Ovary (tissue), 9 donors: ENCODE results near the gene TMEFF1. TPM values are rescaled to one million over a fixed set of nuclear protein-coding genes. Genes with fewer than 3 reads are reported as not detected.

ENCODE experiments used
- DNase-seq, 5 donors: peaks; one replicate each; pipeline ENCODE4 v3.0.0-alpha.2; 2019 to 2020
- H3K27ac ChIP-seq, 2 donors: fragments of 200-600 bp; one replicate each; pipeline versions ENCODE4 v1.5.1 to v1.8.0; 2019 to 2022
- H3K27me3 ChIP-seq: fragments of 200-600 bp; one replicate; pipeline ENCODE4 v1.8.0; 2022
- H3K36me3 ChIP-seq: fragments of 200-600 bp; sonication (generic); one replicate; pipeline ENCODE4 v1.5.1; 2019
- H3K4me1 ChIP-seq: one replicate; pipeline ENCODE4 v1.8.1; 2013; ENCODE audit warnings: mild to moderate bottlenecking, moderate library complexity; ENCODE audit not compliant: insufficient read depth
- H3K4me3 ChIP-seq: fragments of 200-600 bp; sonication (generic); one replicate; pipeline ENCODE4 v1.5.1; 2017
- H3K9me3 ChIP-seq, 2 donors: fragments of 200-600 bp in 1 of 2; sonication (generic) in 1 of 2; one replicate each; pipeline versions ENCODE4 v1.5.1 to v1.8.1; 2013 to 2019; ENCODE audit warnings: mild to moderate bottlenecking in 1 of 2, moderate library complexity in 1 of 2
- CTCF ChIP-seq, 3 donors: fragments of 450-650 bp in 2 of 3; fragments of 200-600 bp in 1 of 3; IDR thresholded peaks; one replicate each; pipeline versions ENCODE4 v1.5.1 to v1.8.0; 2016 to 2022; ENCODE audit warnings: antibody characterized with exemption in 3 of 3, mild to moderate bottlenecking in 1 of 3
- EP300 ChIP-seq: sonication (generic); formaldehyde crosslinking; IDR thresholded peaks from one replicate; pipeline ENCODE4 v1.6.1; 2017; ENCODE audit warnings: antibody characterized with exemption
- POLR2A ChIP-seq: fragments of 450-650 bp; IDR thresholded peaks from one replicate; pipeline ENCODE4 v1.6.1; 2017; ENCODE audit warnings: antibody characterized with exemption, mild to moderate bottlenecking, moderate library complexity
- WGBS, 3 donors: extraction: QIAGEN DNeasy Blood & Tissue Kit in 1 of 3; methylation state at CpG; one replicate each; pipeline versions ENCODE4 v1.1.5 to v1.1.7; 2013 to 2017; 5-methylcytosine and 5-hydroxymethylcytosine counted together
- intact Hi-C, 4 donors: fragments of 100-400 bp; cut with DNase I; formaldehyde crosslinking; loops; one replicate each; pipeline versions ENCODE4 v1.11.0 to v1.15.1; 2022 to 2023
- polyA plus RNA-seq, 2 donors: library from polyadenylated mRNA; stranded (reverse); fragments of 200-250 nt in 1 of 2; fragments of 350-450 nt in 1 of 2; fragmentation: Illumina TruSeq in 1 of 2; extraction: RNeasy Lipid Tissue Mini Kit (QIAGEN cat#74804) in 1 of 2; gene quantifications; one replicate each; pipeline ENCODE4 v1.2.3, GENCODE V29; 2013 to 2014
- total RNA-seq, 7 donors: library from RNA; depleted of rRNA in 2 of 7; stranded (reverse); fragments of >200 nt in 2 of 7; fragmentation: NEBNext Ultra II Directional in 3 of 7; extraction: Animal tissue kit (Norgen Biotek cat#: 25700) in 3 of 7; gene quantifications; one replicate each; pipeline versions ENCODE4 v1.1.0 to v1.2.4, GENCODE V29; 2016 to 2023
- donor health status: DM: no; HTN: no; CAD: no; lungs with moderate emphysema.
- donor health status: DM: no; HTN: no; CAD: no.
- donor health status: Bipolar disorder and iron deficiency.
- donor health status: DM: yes; HTN: yes; CAD: no.
- donor health status: DM: no; HTN: no; CAD: no.
- donor health status: DM: yes; HTN: yes; CAD: no.

The TMEFF1 gene
- total and polyA plus RNA-seq, 9 donors = 0.10 to 1.2 (median 0.76) TPM; not detected in 2

GRCh38 chr9:100555471-100555870 lies 82.5 kb downstream of the TMEFF1 start:
- Histone ChIP-seq H3K36me3 (no peaks in the 10 kb centered on the region), H3K27me3 (no peaks in the 10 kb centered on the region), H3K27ac (no peak overlapping the region), H3K4me1 (no peaks in the 10 kb centered on the region), H3K9me3 (no peaks in the 10 kb centered on the region), H3K4me3 (no peak overlapping the region)
- no peak for TF ChIP-seq POLR2A
- no peak for TF ChIP-seq EP300
- TF ChIP-seq CTCF (IDR thresholded peaks at IDR 0.05) = no peak
- intact Hi-C loops = no loop called here
- DNase-seq = no peak
- WGBS, 3 donors = 76 to 84% (median 80%) methylated on average over 1 of the region's 1 CpG

DNA sequence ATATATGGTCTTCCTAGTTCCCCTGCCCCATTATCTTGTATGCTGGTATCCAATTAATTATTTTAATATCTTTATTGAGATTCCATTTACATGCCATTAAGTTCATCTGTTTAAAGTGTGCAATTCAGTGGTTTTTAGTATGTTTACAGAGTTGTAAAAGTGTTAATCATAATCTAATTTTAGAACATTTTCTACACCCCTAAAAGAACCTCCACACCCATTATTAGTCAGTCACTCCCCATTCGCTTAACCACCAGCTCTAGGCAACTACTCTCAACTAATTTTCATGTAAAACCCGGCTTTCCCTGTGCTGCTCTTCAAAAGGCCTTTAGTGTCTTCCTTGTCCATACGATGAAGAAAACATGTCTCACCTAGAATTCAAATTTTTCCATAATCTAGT lies 84.1 kb downstream of the TMEFF1 start:
- H3K4me3 ChIP-seq = no peak overlapping the region
- intact Hi-C loops = no loop called here
- H3K4me1 ChIP-seq = no peaks in the 10 kb centered on the region
- DNase-seq = no peak
- no peaks in the 10 kb centered on the region for H3K27me3 ChIP-seq
- TF ChIP-seq POLR2A (no peak), CTCF (IDR thresholded peaks at IDR 0.05) (no peak), EP300 (no peak)
- H3K27ac ChIP-seq = no peak overlapping the region
- no peaks in the 10 kb centered on the region for H3K9me3 ChIP-seq
- no peaks in the 10 kb centered on the region for H3K36me3 ChIP-seq
- 96 to 98% (median 96%) methylated on average over 3 of the region's 3 CpGs for WGBS, 3 donors

GRCh38 chr9:100561256-100561655 lies 88.3 kb downstream of the TMEFF1 start:
- Histone ChIP-seq H3K9me3 (no peaks in the 10 kb centered on the region), H3K27me3 (no peaks in the 10 kb centered on the region), H3K4me1 (no peaks in the 10 kb centered on the region), H3K36me3 (no peaks in the 10 kb centered on the region), H3K4me3 (no peak overlapping the region), H3K27ac (no peak overlapping the region)
- DNase-seq = no peak
- intact Hi-C loops = no loop called here
- TF ChIP-seq POLR2A = no peak
- TF ChIP-seq CTCF (IDR thresholded peaks at IDR 0.05) = no peak
- TF ChIP-seq EP300 = no peak
- WGBS, 3 donors = 72 to 75% (median 73%) methylated on average over 3 of the region's 3 CpGs

- Histone ChIP-seq H3K27me3 (no peaks in the 10 kb centered on the region), H3K27ac (no peak overlapping the region), H3K4me3 (no peak overlapping the region), H3K4me1 (no peaks in the 10 kb centered on the region), H3K9me3 (no peaks in the 10 kb centered on the region), H3K36me3 (no peaks in the 10 kb centered on the region)
- no peak for TF ChIP-seq EP300
- TF ChIP-seq CTCF (IDR thresholded peaks at IDR 0.05) = no peak
- TF ChIP-seq POLR2A = no peak
- intact Hi-C loops = no loop called here
- 60 to 72% (median 63%) methylated on average over 3 of the region's 3 CpGs for WGBS, 3 donors
- DNase-seq = no peak
These were observed 94.9 kb downstream of the TMEFF1 start for GRCh38 chr9:100567856-100568255.
